IPS-NIHi7 (cell line): ENCODE measurements around the gene TUBA4A.
"Not testable (repeated sequence)": the region's sequence is repeated elsewhere in the genome, so short reads cannot be mapped to it uniquely, and the experiment has no call there.

Source experiments
- DNase-seq: peaks from one replicate; pipeline ENCODE4 v3.0.0; 2012; ENCODE audit warnings: mixed read lengths; ENCODE audit errors: extremely low spot score

The TUBA4A gene

DNA sequence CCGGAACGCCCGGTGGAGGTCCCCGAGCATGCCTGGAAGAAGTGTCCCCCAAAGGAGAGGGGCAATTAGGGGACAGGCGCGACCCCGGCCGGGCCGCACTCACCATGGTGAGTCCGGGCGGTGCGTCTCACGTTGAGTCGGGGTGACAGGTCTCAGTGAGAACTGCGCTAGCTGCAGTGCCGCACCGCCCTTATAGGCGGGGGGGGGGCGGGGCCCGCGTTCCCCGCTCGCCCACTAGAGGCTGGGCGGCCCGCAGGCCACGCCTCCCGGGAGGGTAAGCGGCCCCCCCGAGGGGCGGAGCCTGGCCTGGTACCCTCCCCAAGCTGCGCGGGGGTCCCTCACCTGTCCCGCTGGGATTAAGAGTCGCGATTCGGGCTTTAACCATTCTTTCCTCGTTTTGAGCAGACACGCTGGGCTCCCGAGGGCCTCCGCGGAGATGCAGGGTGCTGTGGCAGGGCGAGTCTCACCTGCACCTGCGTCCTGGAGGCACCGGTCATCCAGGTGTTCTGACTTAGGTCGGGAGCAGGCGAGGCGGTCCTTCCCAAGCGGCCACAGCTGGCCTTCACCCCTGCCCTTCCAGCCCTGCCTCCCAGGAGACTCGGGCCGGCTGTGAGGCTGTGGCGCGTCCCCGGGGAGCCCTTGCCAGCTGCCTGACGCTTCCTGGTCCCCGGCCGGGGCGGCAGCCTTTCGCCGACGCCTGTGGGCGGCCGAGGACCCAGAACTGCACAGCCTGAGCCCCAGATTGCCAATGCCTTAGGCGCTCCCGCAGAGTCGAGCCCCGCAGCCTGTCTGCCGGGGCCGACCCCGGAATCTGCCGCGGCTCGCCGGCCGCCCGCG is at the start of gene TUBA4A:
Gene TUBA4A (minus strand): TSS at position 166 of the 837 bp plus-strand sequence. CDS start 60 bp downstream, at position 106.
- DNase-seq, result peak; percentile 96

DNA sequence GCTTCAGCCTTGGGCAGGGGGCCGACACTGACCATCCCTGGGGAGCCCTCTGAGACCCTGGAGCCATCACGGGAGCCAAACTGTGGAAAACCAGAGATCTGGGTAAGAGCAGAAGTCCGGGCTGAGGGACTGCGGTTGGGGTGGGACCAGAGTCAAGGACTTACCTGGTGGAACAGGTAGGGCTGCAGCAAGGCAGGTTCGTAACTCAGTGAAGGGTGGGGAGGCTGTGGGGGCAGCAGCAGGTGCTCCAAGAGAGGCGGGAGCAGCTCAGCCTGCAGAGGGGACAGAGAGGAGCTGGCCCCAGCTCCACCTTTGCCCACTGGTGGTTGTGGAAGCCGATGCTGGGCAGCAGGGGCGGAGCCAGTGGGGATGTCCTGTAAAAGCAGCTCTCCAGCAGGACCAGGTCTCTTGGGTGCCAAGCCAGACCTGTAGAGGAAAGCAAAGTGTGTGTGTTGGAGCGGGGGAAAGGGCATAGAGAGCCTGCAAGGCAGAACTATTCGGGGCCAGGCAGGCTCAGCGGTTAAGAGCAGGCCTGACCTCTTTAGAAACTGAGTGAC is 48.8 kb upstream of the TUBA4A start:
- DNase-seq, result no peak

DNA sequence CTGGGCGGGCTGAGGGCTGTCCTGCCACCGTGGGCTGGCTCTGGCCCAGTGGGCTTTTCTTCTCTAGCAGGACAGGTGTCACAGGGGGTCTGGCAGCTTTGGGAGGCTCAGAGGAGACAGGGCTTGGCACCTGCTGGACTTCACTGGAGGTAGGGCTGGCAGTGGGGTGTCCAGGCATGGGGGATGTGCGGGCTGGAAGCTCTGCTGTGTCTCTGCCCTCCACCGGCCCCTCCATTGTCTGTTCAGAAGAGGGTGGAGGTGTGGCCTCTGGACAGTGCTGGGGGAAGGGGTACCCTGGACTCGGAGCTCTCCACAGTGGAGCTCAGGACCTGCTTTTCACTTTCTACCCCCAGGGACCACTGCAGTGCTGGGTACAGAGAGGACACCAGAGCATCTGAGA is 46.3 kb upstream of the TUBA4A start:
- DNase-seq, result no peak

DNA sequence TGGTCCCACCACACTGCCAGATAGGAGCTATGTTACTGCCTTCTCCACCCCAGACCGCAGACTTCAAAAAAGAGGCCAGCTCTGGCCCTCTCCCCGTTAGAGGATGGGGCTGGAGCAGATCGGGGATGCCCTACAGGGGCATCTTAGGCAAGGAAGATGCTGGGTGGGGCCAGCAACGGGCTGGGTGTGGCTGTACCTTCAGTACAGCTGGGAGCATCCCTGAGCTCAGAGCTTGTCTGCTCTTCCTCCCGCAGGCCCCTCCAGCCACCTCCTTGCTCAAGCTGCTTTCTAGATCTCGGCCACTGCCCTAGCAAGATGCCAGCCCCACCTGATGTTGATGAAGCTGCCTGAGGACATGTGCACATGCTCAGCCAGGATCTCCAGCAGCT is 45.6 kb upstream of the TUBA4A start:
- DNase-seq, result no peak

DNA sequence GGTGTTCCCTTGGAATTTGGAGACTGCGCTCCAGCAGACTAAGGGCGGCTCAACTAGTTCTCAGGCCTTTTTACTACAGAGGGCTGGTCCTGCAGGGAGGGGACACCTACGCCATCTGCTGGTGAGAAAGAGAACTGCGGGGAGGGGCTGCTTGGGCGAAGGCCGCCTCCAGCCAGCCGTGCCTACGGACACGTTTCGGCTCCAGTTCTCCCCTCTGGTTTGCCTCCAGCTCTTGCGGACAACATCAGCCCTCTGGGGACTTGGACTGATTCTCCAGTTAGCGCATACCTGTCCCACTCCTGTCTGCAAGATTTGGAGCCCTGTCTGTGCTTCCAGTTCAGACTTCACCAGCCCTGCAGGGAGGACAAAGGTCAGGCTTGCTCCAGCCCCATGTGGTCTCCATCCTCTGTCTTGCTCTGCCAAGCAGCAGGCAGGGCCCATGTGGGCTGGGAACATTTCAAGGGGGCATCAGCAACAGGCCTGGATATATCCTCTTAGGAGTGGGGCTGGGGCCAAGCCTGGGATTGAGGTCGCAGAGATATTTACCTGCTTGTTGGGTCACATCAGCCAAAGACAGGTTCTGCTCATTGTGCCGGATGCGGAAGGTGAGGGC is 45.1 kb upstream of the TUBA4A start:
- peak; percentile 94 for DNase-seq

DNA sequence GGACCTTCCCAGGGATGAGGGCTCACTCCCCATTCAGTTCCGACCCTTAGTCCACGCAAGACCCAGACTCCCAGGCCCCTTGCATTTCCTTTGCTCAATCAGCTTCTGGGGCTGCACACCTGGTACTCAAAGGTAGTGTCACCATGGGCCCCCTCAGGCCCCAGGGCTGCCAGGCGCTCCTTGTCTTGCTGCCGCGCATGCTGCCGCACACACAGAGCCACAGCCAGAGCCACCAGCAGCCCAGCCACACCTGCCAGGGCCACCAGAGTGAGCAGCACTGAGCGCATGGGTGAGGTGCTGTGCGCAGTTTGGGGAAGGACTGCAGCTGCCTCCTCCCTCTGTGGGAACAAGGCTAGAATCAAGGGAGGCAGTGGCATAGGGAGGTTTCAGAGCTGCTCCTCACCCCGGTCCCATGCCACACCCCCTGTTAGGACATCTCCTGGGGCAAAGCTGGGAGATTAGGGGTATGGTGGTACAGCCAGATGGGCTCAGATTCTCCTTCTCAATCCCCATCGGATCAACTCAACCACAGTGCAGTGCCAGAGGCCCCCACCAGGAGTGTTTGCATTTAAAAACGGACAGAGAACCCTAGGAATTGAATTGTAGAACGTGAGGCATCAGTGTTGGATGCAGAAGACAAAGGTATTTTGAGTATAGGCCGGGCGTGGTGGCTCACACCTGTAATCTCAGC is 44.2 kb upstream of the TUBA4A start:
- no peak for DNase-seq

DNA sequence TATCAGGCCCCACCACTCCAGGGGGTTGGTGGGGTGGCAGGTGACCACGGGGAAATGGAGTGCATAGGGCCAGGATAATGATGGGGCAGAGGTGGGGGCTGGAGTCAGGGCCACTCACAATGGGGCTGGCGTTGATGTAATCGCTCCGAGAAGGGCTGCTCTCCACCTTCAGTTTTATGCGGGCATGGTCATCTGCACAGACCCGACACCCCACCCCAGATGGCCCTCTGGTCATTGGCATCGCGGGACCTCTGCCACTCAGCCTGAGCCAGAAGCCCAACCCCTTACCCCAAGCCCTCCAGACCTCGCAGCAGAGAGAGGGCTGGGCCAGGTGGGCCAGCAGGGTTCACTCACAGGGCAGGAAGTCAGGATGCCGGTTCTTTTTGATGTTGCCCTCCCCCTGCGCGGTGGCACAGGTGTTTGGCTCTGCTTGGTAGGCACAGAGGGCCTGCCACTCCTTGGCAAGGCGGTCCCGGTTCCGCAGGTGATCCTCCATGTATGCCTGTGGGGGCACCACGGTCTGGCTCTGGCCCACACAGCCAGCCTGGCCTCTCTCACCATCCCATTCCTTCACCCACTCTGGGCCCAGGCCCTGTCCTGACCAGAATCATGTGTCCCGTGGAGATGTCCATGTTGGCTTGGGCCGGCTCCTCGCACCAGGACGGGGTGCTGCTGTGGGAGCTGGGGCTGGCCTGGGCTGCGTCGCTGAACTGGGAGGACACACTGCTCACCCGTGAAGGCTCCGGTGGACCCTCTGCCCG is 43.1 kb upstream of the TUBA4A start:
- no peak for DNase-seq

DNA sequence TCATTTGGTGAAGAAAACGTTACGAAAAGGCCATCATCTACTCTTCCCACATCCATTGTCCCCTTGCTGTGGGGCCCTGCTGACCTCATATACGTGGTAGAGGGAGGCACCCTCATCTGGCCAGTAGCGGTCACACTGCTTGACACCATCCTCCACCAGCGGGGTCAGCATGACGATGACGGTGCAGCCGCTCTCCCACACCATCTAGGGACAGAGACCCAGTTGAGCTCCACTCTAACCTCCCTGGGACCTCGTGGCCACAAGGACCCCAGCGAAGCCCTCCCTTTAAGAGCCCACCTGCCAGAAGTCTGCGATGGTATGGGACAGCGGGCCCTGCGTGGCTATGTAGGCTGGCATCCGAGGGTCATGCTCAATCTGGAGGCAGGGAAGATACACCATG is 42.4 kb upstream of the TUBA4A start:
- DNase-seq, result no peak

DNA sequence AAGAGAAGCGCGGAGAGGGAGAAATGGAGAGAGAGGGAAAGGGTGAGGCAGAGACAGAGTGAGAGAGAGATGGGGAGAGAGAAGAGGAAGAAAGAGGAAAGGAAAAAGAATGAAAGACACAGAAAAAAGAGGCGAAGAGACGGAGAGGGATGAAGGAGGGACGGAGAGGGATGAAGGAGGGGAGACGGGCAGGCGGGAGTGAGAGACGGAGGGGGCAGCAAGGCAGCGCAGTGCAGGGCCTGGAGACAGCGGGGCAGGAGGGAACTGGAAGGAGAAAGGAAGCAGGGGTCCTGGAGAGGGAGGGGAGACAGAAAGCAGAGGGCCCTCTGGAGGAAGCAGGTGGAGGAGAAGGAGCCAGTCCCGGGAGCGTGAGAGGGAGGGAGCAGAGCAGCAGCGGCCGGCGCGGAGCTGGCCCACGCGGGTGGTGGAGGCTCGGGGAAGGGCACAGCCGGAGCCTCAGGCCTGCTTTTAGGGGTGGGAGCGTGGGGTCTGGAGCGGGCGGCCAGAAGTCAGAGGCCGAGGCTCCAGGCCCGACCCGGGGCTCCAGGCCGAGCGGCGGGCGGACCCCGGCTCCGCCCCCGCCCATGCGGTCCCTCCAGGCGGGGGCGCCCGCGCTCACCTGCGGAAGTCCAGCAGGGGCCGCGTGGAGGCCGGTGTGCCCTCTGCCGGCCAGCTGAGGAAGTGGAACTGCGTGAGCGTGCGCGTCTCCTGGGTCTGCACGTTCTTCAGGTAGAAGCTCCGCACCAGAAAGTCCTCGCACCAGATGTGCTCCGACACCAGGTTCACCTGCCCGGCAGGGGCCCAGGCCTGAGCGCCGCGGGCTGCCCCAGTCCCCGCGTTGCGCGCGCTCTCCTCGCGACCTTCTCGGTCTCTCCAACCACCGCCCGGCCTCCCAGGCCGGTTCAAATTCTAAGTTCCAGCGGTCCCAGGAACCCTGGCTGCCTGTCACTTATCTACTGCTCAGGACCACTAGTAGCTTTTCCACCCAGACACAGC is 40.9 kb upstream of the TUBA4A start:
- peak; percentile 94 for DNase-seq

DNA sequence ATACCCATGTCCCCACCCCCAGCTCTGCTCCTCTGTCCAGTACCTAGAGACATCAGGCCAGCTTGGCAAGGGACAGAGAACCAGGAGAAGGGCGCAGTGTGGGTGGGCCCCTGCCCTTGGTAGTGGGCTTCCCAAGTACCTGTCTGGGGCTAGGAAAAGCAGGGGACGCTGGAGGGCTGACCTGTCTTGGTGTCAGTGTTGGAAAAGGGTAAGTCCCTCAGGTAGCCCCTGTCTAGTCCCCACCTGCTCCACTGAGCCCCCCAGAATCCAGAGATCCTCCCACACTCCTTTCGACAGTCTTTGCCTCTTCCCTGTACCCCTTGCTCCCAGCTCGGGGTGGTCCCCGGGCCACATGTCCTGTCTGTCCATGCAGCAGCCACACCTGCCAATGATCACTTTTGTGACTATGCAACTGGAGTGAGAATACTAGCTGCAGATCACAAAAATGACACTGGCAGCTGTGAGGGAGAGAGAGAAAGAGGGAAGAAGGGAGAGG is 40.1 kb upstream of the TUBA4A start:
- DNase-seq, result no peak

DNA sequence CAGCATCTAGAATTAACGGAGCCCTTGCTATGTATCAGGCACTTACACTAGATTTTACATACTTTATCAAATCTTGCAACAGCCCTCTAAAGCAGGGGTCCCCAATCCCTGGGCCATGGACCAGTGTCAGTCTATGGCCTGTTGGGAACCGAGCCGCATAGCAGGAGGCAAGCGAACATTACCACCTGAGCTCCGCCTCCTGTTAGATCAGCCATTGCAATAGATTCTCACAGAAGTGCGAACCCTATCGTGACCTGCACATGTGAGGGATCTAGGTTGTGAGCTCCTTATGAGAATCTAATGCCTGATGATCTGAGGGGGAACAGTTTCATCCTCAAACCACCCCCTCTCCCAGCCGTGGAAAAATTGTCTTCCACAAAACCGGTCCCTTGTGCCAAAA is 38.9 kb upstream of the TUBA4A start:
- DNase-seq, result no peak

DNA sequence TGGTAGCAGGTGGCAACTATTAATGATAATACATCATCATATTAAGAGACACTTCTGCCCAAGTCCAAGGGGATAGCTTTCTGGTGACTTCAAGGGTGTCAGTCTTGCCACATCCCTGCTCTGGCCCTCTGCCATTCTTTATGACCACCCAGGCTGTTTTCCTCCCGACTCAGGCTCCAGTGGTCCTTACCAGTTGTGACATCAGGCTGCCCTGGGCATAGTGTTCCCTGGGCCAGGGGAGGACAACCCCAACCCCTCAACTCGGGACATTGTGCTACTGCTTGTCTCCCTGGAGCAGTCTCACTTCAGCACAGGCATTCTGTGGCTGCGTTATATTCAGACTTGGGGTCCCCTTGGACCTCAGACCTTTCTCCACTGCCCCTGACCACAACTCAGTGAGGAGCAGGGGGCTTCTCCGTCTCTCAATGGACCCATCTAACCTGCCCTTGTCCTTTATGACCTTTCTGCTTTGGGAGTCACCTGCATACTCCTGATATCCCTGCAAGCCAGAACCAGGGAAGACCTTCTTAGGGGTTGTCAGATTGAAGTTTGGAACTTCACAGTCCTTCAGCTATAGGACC is 38.3 kb upstream of the TUBA4A start:
- no peak for DNase-seq

DNA sequence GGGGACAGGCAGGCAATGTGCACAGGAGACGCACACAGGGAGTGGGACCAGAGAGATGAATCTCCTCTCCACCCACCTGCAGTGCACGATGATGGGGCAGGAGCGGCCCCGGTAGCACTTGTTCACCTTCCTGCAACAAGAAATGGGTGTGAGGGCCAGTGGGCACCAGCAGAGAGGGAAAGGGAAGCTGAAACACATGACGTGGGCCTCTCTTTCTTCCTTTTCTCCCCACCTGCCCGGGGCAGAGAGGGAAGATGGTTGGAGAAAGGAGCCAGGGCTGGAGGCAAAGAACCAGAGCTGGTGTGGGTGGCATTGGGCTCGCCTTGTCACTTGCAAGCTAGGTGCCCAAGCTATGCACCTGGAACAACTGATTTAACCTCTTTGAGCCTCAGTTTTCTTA is 37.7 kb upstream of the TUBA4A start:
- DNase-seq, result no peak

DNA sequence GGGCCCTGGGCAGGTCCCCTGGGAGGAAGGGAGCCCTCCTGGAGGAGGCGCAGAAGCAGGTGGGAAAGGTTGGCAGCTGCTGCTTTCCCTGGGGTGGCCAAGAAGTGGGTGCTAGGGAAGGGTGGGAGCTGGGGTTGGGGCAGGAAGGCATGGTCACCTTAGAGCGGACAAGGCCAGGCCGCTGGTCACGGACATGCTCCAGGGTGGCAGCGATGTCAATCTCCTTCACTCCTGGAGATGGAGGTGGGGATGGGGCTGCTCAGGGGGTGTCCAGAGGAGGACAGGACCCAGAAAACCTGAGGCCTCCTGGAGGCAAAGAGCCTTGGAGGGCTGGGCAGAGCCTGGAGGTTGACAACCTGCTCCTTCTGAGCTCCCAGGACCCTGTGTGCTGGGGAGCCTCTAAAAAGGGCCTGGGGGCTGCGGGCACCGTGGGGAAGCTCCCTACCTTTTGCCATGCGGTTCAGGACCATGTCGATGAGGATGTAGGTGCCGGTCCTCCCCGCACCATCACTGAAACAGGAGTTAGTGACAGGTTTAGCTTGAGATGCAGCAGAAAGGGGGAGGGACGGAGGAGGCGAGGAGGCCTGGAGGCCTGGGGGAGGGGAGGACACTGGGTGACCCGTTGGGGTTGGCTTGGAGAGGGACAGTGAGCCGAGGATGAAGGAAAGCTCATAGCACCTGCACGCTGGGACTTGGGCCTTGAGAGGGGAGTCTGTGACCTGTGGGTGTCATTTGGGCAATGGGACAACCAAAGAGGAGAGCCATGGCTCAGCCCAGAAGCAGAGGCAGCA is 36.9 kb upstream of the TUBA4A start:
- no peak for DNase-seq

DNA sequence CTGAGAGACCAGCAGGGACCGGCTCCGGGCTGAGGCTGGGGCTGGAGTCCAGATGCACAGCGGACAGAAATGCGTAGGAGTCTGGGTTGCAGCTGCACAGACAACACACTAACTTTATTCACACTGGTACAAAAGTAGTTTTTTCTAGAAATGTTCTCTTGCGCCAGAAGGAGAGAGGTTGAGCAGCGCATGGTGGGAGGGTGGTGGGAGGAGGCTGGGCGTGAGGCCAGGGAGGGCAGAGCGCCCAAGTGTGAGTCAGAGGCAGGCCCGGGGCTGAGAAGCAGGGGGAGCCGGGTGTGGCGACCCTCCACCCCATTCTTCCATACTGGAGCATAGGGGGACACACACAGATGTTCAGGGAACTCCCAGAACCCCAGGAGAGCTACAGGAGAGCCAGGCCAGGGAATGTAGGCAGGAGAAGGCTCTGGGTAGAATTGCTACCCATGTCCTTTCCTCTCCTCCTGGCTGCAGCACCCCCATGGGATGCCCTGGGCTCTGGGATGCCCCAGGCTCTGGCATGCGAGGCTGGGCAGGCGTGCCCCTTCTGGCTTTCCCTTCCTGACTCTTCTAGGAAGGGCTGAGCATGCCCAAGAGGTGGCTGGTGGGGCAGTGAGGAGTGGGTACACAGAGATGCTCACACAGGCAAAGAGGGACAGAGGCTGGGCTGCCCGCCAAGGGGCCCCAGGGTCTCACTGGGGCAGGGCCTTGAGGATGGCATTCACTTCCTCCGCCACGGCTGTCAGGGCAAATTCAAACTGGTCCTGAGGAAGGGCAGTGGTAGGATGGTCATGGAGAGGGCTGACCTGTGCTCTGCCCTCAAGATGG is 36.0 kb upstream of the TUBA4A start:
- no peak for DNase-seq

DNA sequence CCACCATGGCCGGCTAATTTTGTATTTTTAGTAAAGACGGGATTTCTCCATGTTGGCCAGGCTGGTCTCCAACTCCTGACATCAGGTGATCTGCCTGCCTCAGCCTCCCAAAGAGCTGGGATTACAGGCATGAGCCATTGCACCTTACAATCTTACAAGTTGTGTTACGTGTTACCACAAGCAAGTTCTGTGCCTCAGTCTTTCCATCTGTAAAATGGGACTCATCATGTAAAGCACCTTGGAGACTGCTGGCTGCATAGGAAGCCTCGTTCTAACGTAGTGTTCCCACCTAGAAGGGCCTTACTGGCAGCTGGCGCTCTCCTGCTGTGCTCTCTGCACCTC is 35.4 kb upstream of the TUBA4A start:
- DNase-seq, result no peak

DNA sequence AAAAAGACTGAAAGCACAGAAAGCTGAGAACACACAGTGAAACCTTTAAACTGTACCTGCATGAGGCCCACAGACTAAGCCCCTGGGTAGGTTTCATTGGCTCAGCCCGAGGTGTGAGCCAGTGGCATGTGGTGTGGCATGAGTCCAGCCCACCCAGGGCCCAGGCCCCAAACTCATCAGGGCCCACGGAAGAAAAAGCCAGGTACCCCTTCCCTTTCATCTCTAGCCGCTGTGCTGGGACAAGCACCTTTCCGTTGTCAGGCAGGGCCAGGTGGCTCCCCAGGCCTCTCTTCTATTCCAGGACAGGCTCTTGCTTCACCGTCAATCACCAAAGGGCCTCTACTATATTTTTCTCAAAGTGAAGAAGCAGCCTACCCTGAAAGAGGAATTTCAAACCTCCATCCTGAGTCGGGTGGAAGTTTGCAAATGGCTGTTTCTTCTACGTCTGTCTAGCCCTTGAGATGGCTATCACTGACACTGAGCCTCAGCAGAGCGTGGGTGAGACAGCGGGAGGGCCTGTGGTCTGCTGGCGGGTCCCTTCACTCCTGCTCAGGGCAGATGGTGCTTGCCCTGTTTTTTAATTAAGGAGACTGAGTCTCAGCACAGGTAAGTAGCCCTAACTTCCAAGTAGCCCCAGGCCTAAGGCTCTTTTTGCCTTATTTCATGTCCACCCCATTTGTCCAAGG is 34.0 kb upstream of the TUBA4A start:
- DNase-seq, result no peak

DNA sequence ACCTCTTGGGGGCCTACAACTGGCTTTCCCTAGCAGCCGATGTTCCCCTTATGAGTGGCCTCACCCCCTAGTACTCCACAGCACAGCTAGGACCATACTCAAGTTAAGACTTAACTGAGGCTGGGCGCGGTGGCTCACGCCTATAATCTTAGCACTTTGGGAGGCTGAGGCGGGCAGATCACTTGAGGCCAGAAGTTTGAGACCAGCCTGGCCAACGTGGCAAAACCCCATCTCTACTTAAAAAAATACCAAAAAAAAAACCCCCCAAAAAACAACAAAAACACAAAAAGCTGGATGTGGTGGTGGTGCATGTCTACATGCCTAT is 33.4 kb upstream of the TUBA4A start:
- DNase-seq, result not testable (repeated sequence)
